HEK293 (cell line): ENCODE measurements around the gene PHKA2.

Experiments
- CTCF ChIP-seq: fragments of 450-650 bp; formaldehyde crosslinking; IDR thresholded peaks from 2 replicates; pipeline ENCODE4 v1.5.1; 2016; ENCODE audit warnings: missing biosample characterization, missing genetic modification characterization
- GLI2 ChIP-seq: fragments of 450-650 bp; formaldehyde crosslinking; IDR thresholded peaks from 2 replicates; pipeline ENCODE4; 2017; ENCODE audit warnings: missing biosample characterization, missing genetic modification characterization, low read depth, borderline replicate concordance
- SALL2 ChIP-seq: fragments of 450-650 bp; formaldehyde crosslinking; IDR thresholded peaks from 2 replicates; pipeline ENCODE4 v1.5.0; 2017; ENCODE audit warnings: missing biosample characterization, mild to moderate bottlenecking, missing genetic modification characterization, borderline replicate concordance
- SETDB1 ChIP-seq: IDR thresholded peaks from one replicate; pipeline ENCODE4 v1.6.1; 2017; ENCODE audit warnings: mild to moderate bottlenecking, low read length, moderate library complexity, mixed read lengths; ENCODE audit not compliant: insufficient read length
- ZBTB1 ChIP-seq: fragments of 450-650 bp; formaldehyde crosslinking; IDR thresholded peaks from 2 replicates; pipeline ENCODE4 v1.5.1; 2016; ENCODE audit warnings: missing biosample characterization, missing genetic modification characterization
- ZBTB10 ChIP-seq: fragments of 450-650 bp; formaldehyde crosslinking; IDR thresholded peaks from 2 replicates; pipeline ENCODE4 v1.5.1; 2016; ENCODE audit warnings: missing biosample characterization, missing genetic modification characterization
- ZFP69B ChIP-seq: fragments of 450-650 bp; formaldehyde crosslinking; IDR thresholded peaks from 2 replicates; pipeline ENCODE4 v1.5.1; 2016; ENCODE audit warnings: missing biosample characterization, missing genetic modification characterization
- ZIC2 ChIP-seq: fragments of 450-650 bp; formaldehyde crosslinking; IDR thresholded peaks from 2 replicates; pipeline ENCODE4 v1.5.1; 2016; ENCODE audit warnings: missing biosample characterization, missing genetic modification characterization
- ZNF146 ChIP-seq: fragments of 450-650 bp; formaldehyde crosslinking; IDR thresholded peaks from 2 replicates; pipeline ENCODE4 v1.5.1; 2016; ENCODE audit warnings: missing biosample characterization, missing genetic modification characterization
- ZNF148 ChIP-seq: fragments of 450-650 bp; formaldehyde crosslinking; IDR thresholded peaks from 2 replicates; pipeline ENCODE4 v1.5.0; 2017; ENCODE audit warnings: missing biosample characterization, missing genetic modification characterization, borderline replicate concordance
- ZNF292 ChIP-seq: fragments of 450-650 bp; formaldehyde crosslinking; IDR thresholded peaks from 2 replicates; pipeline ENCODE4 v1.5.1; 2016; ENCODE audit warnings: low read depth, missing biosample characterization, missing genetic modification characterization, borderline replicate concordance
- ZNF398 ChIP-seq: fragments of 450-650 bp; formaldehyde crosslinking; IDR thresholded peaks from 2 replicates; pipeline ENCODE4 v1.5.1; 2017; ENCODE audit warnings: missing biosample characterization, missing genetic modification characterization
- ZNF404 ChIP-seq: fragments of 450-650 bp; formaldehyde crosslinking; IDR thresholded peaks from 2 replicates; pipeline ENCODE4 v1.5.1; 2017; ENCODE audit warnings: missing biosample characterization, missing genetic modification characterization
- ZNF596 ChIP-seq: fragments of 450-650 bp; IDR thresholded peaks from 2 replicates; pipeline ENCODE4 v1.5.0; 2018; ENCODE audit warnings: missing biosample characterization, mild to moderate bottlenecking, missing genetic modification characterization, moderate library complexity
- ZNF624 ChIP-seq: fragments of 450-650 bp; formaldehyde crosslinking; IDR thresholded peaks from 2 replicates; pipeline ENCODE4 v1.5.1; 2017; ENCODE audit warnings: missing biosample characterization, missing genetic modification characterization
- ZNF639 ChIP-seq: fragments of 450-650 bp; formaldehyde crosslinking; IDR thresholded peaks from 2 replicates; pipeline ENCODE4 v1.5.1; 2016; ENCODE audit warnings: missing biosample characterization, missing genetic modification characterization
- TF ChIP-seq, protein P1 (sequence below): fragments of 450-650 bp; formaldehyde crosslinking; IDR thresholded peaks from 2 replicates; pipeline ENCODE4 v1.5.1; 2016; ENCODE audit warnings: missing biosample characterization, missing genetic modification characterization

The PHKA2 gene

GRCh38 chrX:18938710-18939109, 45.2 kb downstream of the PHKA2 start (continued):
- no peak for TF ChIP-seq SALL2 (tag by site-specific recombination)
- no peak for TF ChIP-seq ZNF148 (tag by site-specific recombination)
- TF ChIP-seq ZBTB1 (tag by site-specific recombination), result no peak
- peak; percentile 58; the same call in 1 of the 2 replicates for TF ChIP-seq ZFP69B (tag by site-specific recombination)
- no peak for TF ChIP-seq ZNF404
- TF ChIP-seq ZNF146 (tag by site-specific recombination), result peak; percentile 37; the same call in 1 of the 2 replicates
- no peak for TF ChIP-seq ZBTB10
- no peak for TF ChIP-seq ZNF624 (tag by site-specific recombination)
- TF ChIP-seq ZIC2, result peak; percentile 83
- 0 out of 2 replicates have a peak, but pooled peaks have one; percentile 9 for TF ChIP-seq ZNF596 (tag by site-specific recombination)
- no peak; the same call in 1 of the 2 replicates for TF ChIP-seq ZNF398 (tag by site-specific recombination)
- peak; percentile 62 for TF ChIP-seq ZNF639 (tag by site-specific recombination)
- TF ChIP-seq ZNF292, result no peak
- TF ChIP-seq GLI2 (tag by site-specific recombination), result peak; percentile 95
- no peak for TF ChIP-seq SETDB1
- TF ChIP-seq CTCF (tag by site-specific recombination), result no peak
- TF ChIP-seq, protein P1, sequence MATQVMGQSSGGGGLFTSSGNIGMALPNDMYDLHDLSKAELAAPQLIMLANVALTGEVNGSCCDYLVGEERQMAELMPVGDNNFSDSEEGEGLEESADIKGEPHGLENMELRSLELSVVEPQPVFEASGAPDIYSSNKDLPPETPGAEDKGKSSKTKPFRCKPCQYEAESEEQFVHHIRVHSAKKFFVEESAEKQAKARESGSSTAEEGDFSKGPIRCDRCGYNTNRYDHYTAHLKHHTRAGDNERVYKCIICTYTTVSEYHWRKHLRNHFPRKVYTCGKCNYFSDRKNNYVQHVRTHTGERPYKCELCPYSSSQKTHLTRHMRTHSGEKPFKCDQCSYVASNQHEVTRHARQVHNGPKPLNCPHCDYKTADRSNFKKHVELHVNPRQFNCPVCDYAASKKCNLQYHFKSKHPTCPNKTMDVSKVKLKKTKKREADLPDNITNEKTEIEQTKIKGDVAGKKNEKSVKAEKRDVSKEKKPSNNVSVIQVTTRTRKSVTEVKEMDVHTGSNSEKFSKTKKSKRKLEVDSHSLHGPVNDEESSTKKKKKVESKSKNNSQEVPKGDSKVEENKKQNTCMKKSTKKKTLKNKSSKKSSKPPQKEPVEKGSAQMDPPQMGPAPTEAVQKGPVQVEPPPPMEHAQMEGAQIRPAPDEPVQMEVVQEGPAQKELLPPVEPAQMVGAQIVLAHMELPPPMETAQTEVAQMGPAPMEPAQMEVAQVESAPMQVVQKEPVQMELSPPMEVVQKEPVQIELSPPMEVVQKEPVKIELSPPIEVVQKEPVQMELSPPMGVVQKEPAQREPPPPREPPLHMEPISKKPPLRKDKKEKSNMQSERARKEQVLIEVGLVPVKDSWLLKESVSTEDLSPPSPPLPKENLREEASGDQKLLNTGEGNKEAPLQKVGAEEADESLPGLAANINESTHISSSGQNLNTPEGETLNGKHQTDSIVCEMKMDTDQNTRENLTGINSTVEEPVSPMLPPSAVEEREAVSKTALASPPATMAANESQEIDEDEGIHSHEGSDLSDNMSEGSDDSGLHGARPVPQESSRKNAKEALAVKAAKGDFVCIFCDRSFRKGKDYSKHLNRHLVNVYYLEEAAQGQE (tag by site-specific recombination), result no peak
